T follicular helper cell (primary cell): ENCODE results near the gene BHLHE23.

Experiments used
- DNase-seq: peaks from one replicate; pipeline ENCODE4 v3.0.0-alpha.2; 2020; ENCODE audit warnings: low read depth

BHLHE23 gene

GRCh38 chr20:62991196-62991807 is 15.5 kb downstream of the BHLHE23 start:
- no peak for DNase-seq

- DNase-seq: no peak
Observed at GRCh38 chr20:62990306-62990825, 16.4 kb downstream of the BHLHE23 start.

- no peak for DNase-seq
Observed at GRCh38 chr20:62989201-62989601, 17.6 kb downstream of the BHLHE23 start.

GRCh38 chr20:62987114-62987513 is 19.6 kb downstream of the BHLHE23 start:
- no peak for DNase-seq

- DNase-seq: no peak
Observed at GRCh38 chr20:62986257-62986800, 20.4 kb downstream of the BHLHE23 start.

GRCh38 chr20:62985444-62985778 is 21.4 kb downstream of the BHLHE23 start:
- DNase-seq: no peak

GRCh38 chr20:62984666-62985443 is 21.9 kb downstream of the BHLHE23 start:
- DNase-seq: no peak

- no peak for DNase-seq
Observed at GRCh38 chr20:62983210-62983609, 23.6 kb downstream of the BHLHE23 start.

GRCh38 chr20:62982124-62983075 is 24.4 kb downstream of the BHLHE23 start:
- no peak for DNase-seq

GRCh38 chr20:62980970-62981369 is 25.8 kb downstream of the BHLHE23 start:
- DNase-seq: peak; percentile 48

- no peak for DNase-seq
Observed at GRCh38 chr20:62980380-62980960, 26.3 kb downstream of the BHLHE23 start.

- DNase-seq: no peak
Observed at GRCh38 chr20:62979876-62980373, 26.8 kb downstream of the BHLHE23 start.

- DNase-seq: no peak
Observed at GRCh38 chr20:62979310-62979709, 27.5 kb downstream of the BHLHE23 start.

GRCh38 chr20:62978561-62978943 is 28.2 kb downstream of the BHLHE23 start:
- DNase-seq: no peak

- DNase-seq: peak; percentile 84
Observed at GRCh38 chr20:62977613-62978560, 28.9 kb downstream of the BHLHE23 start.

- DNase-seq: no peak
Observed at GRCh38 chr20:62976886-62977285, 29.9 kb downstream of the BHLHE23 start.

- DNase-seq: no peak
Observed at GRCh38 chr20:62975812-62976508, 30.8 kb downstream of the BHLHE23 start.

GRCh38 chr20:62975251-62975760 is 31.5 kb downstream of the BHLHE23 start:
- DNase-seq: no peak
